Activated CD4-positive, CD25-positive, alpha-beta regulatory T cell treated with anti-CD3 and anti-CD28 coated beads, Interleukin-2, amount 50 U/mL, for 16 hours (primary cell): Measurements from ENCODE around the gene JUP.
A peak's percentile ranks its signal among the peaks of the same experiment; 100 is the strongest.
"Not testable (repeated sequence)": the region's sequence is repeated elsewhere in the genome, so short reads cannot be mapped to it uniquely, and the experiment has no call there.

Experiments used
- DNase-seq: peaks from one replicate; pipeline ENCODE4 v3.0.0-alpha.2; 2020; ENCODE audit warnings: low read depth, low spot score

Gene JUP

DNA sequence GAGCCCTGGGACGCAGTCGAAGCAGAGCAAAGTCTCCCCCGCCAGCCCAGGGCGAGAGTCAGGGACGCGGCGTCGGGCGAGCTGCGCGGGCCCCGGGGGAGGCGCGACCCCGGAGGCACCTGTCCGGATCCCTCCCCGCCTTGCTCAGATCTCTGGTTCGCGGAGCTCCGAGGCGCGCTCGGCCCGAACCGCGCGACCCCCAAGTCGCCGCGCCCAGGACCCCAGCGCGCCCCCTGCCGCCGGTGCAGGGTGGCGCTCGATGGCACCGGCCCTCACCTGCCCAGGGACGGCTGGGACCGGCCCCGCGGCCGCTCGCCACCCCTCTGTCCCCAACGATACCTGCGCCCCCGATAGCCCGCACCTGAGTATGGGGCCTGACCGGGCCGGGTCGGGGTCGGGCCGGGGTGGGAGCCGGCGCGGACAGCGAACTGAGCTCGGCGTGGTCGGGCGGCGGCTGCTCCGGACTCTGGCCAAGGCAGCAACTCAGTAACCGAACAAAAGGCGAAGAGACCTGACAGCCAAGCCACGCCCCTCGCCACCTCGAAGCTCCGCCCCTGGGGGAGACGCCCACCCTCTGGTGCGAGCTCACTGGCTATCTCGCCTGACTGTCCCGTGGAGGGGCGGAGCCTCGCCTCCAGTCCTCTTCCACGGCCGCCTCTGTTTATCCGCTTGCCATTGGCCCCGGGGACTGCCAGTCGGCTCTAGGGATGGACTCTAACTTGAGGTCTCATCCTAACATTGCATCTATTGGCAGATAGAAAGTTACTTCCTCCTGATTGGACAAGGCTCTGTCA is at the start of gene JUP:
Gene JUP, minus strand, starts transcription at position 485 of the 794 bp plus-strand sequence. CDS start 14,857 bp downstream, outside the sequence.
- DNase-seq = peak; percentile 63

DNA sequence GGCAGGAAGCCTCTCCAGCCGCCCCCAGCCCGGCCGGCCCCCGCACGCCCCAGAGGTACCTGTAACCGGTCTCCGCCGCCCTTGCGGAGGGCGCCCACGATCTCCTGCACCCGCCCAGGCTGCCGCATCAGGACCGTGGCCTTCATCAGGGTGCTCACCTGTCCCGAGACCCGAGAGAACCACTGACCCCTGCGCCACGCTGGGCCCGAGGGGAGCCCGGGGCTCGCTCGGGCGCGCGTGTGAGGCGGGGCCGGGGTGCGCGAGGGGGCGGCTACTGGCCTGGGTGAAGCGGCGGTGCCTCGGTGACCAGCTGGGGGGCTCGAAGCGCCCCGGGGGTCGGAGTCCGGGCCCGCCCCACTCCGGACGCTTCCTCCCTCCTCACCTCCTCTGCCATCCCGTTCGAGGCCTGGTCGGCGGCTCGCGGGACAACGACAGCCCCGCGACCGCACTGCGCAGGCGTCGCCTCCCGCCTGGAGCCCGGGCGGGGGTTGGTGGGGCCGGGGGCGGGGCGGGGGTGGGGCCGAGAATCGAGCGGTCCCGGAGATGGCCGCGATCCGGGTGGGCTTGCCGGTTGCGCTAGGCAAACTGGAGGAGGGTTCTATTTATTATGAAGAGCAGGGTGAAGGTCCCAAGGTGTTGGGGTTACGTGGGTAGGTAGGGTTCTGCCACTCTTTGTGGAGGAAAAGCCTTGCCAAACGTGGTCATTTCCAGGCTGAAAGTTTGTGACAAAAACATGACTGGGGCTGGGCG is 49.5 kb upstream of the JUP start, which contains the start of gene NT5C3B:
Gene NT5C3B, minus strand, starts transcription at position 433 of the 750 bp plus-strand sequence. Its CDS starts 39 bp downstream, at position 394.
- DNase-seq = peak; percentile 21

DNA sequence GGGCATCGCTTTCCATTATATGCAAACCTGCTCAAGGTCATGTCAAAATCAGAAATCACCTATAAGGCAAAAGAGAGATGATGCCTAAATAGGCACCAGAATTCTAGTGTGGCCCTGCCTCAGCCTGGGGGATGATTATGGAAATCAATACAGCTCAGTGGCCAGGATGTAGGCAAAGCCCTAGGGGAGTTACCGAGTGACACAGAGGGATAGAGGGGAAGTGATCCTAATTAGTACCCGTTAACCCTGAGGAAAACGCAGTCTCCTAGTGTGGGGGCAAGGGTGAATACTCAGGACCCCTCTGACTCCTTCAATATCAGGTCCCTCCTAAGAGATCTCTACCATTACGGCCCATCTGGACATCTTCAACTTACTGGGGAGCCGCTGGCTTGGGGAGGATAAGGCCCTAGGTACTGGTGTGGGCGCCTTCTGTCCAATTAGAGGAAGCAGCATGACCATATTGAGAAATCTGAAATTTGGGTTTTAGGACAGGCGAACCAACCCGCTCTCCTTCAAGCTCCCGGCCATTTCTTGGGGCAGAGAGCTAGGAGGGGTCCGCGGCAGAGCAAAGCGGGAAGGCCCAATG is 48.8 kb upstream of the JUP start:
- no peak for DNase-seq

DNA sequence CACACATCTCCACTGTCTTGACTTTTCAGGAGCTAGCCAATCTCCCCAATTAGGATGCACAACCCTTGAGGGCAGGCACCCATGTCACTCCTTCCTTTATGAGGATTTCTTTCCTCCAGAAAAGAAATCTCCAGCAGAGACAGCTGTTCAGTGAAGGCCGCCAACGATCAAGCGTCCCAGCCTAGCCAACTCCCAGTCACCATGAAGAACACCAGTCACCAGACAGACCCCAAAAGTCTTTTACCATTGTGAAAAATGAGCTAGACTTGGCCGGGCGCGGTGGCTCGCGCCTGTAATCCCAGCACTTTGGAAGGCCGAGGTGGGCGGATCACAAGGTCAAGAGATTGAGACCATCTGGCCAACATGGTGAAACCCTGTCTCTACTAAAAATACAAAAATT is 43.5 kb upstream of the JUP start:
- not testable (repeated sequence) for DNase-seq

DNA sequence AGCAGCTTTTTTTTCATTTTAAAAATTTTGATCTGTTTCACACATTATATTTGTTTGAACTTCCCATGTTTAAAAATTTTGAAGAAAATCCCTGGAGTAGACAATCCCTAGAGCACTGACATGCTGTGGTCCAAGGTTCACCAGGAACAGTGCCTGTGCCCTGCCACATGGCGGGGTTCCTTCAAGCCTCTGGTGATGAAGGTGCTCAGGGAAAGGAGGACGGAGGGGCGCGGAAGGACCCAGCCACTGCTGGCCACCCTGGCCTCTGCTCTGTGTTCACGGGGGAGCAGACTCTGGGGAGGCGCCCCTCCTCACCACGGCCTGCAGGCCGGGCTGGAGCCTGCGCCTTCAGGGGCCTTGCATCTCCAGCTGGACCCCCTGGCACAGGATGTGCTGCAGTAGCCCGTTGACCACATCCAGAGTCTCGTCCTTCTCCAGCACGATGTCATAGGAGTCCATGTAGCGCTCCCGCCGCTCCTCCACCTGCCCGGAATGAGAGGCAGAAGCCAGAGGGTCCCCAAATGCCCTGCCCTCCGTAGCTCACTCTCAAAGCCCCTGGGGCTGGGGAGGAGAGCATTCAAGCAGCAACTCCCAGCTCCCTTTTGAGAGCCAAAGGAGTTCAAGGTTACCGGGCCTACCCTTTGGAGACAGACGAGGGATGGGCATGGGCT is 38.8 kb upstream of the JUP start:
- DNase-seq = no peak

DNA sequence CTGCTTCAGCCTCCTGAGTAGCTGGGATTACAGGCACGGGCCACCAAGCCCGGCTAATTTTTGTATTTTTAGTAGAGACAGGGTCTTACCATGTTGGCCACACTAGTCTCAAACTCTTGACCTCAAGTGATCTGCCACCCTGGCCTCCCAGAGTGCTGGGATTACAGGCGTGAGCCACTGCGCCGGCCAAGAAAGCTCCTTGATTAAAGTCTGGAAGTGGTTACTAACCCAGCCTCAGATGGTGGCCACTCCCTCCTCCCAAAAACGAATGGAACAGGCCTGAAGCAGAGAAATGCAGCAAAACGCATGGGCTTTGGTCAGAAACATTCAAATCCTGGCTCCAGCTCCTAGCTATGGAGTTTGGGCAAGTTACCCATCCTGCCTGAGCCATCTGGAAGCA is 37.6 kb upstream of the JUP start:
- DNase-seq = no peak

DNA sequence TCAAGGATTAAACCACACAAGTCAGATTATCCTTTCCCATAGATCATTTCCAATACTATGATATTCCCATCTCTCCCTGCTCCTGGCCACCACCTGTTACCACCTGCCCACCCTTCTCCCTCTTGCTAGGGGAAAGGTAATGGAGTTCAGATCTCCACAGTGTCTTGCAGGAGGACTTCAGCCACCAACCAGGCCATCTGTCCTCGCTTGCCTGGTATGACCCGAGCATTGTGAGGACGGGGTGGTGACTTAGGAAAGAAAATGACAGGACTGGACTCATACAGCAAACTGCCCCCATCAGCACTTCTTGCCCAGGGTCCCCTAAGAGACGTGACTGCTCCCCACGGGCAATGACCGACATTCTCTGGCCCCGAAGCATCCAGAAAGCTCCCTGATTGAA is 37.1 kb upstream of the JUP start:
- no peak for DNase-seq

DNA sequence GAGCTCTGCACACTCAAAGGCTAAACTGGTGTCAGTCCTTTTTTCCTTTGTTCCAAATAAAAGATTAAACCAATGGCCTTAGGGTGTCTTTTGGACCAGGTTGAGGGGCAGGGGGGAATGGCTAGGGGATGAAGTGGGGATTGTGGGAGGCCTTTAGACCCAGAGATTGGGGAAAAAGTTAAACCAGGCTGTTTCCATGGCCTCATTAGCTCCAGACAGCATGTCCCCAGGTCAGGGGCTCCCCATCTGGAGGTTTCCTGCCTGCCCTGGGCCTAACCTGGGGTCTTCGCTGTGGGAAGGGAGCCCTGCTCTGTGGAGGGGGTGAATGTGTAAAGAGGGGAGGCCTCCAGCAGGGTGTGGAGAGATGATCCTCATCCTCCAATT is 36.6 kb upstream of the JUP start:
- no peak for DNase-seq

DNA sequence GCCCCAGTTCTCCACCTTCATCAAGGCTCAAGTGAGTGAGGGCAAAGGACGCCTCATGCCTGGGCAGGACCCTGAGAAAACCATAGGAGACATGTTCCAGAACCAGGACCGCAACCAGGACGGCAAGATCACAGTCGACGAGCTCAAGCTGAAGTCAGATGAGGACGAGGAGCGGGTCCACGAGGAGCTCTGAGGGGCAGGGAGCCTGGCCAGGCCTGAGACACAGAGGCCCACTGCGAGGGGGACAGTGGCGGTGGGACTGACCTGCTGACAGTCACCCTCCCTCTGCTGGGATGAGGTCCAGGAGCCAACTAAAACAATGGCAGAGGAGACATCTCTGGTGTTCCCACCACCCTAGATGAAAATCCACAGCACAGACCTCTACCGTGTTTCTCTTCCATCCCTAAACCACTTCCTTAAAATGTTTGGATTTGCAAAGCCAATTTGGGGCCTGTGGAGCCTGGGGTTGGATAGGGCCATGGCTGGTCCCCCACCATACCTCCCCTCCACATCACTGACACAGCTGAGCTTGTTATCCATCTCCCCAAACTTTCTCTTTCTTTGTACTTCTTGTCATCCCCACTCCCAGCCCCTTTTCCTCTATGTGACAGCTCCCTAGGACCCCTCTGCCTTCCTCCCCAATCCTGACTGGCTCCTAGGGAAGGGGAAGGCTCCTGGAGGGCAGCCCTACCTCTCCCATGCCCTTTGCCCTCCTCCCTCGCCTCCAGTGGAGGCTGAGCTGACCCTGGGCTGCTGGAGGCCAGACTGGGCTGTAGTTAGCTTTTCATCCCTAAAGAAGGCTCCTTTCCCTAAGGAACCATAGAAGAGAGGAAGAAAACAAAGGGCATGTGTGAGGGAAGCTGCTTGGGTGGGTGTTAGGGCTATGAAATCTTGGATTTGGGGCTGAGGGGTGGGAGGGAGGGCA is 36.0 kb upstream of the JUP start:
- no peak for DNase-seq

DNA sequence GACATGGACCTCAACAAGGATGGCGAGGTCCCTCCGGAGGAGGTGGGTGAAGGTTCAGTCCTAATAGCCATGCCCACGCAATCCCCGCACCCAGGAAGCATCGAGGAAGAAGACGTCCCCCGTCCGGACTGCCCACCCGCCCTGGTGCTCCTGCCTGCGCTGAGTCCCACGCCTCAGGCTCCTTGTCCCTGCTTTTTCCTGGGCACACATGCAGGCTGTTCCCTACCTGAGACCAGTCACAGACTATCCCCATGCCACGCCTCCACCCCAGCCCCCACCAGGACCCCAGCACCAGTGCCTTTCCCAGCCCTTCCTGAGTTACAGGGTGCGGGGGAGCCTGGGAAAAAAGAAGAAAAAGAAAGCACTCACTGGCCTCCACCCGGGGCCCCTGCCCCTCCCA is 35.3 kb upstream of the JUP start:
- DNase-seq = no peak

DNA sequence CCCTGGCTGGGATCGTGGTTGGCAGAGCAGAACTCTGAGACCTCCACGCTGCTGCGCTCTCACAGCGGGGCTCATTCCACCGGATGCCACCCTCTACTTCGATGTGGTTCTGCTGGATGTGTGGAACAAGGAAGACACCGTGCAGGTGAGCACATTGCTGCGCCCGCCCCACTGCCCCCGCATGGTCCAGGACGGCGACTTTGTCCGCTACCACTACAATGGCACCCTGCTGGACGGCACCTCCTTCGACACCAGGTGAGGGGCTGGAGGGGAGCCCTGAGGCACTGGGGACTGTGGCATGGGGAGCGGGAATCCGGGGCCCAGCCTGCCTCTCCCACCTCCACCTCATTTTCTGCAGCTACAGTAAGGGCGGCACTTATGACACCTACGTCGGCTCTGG is 31.5 kb upstream of the JUP start:
- no peak for DNase-seq

DNA sequence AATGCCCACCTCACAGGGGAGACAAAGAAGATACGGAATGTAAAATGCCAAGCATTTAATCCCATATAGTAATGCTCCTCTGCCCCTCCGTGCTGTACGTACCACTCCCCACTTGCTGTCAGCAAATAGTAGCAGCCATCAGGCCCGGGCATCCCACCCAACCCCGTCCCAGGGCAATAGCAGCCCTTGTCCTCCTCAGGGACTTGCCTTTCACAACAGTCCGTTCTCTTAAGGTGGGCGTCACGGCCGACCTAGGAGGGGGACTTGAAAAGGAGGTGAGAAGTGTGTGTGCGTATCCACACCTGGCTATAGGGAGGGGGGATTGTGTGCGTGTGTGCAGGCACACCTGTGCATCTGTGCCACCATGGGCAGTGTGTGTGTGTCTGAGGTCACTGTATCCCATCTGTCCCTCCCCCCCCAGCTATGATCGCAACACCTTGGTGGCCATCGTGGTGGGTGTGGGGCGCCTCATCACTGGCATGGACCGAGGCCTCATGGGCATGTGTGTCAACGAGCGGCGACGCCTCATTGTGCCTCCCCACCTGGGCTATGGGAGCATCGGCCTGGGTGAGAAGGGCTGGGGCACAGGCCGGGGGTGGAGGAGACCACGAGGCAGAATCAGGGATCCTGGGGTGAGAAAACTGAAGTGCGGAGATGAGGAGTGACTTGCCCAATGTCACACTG is 30.3 kb upstream of the JUP start:
- DNase-seq = no peak

DNA sequence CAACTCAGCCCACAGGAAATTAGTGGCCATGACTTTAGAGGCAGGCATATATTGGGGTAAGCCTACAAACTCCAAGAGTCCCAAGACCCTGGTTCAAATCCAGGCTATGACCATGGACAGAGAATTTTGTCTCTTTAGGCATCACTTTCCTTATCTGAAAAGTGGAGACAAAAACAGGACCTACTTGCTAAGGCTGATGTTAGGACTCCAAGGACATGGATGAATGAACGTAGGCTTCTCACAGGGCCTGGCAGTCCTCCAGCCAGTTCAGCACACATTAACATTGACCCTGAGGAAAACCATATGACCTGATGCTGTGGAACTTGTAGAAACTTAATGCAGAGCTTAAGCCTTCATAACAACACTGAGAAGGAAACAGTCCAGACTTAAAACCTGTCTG is 27.7 kb upstream of the JUP start:
- no peak for DNase-seq

DNA sequence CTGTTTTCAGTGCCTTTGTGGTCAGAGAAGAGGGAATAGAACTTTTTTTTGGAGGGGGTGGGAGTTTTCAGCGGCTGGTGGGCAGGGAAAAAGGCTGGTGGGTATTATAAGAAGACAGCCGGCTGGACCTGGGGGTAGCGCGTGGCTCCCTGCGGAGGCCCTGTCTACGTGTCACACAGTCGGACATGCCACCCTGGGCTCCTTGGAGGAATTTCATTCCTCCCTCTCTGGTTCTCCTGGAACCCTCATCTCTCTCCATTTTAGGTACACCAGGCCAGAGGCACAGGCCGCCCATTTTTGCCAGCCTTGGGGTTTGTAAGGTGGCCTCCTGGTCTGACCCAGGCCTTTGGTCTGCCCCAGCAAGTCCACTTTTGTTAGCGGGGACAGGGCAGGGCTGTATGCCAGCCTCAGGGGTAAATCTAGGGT is 27.2 kb upstream of the JUP start:
- no peak for DNase-seq

DNA sequence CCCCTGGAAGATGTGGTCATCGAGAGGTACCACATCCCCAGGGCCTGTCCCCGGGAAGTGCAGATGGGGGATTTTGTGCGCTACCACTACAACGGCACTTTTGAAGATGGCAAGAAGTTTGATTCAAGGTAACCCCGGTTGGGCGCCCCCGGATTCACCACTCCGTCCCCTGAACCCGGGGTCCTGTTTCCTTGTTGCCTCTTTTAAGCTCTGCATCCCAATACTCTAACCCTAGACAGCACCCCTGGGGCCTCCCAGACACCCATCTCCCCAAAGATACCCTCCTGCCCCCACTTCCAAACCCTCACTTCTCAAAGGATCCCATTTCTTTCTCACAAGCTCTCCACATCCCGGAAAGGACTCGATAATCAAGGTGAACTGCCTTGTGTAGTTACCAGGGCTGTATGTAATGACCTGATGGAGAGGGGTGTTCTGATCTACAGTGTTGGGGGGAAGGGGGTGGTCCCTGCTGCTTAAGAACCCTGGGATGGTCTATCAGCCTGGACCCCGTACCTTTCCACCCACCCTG is 26.7 kb upstream of the JUP start:
- DNase-seq = no peak

DNA sequence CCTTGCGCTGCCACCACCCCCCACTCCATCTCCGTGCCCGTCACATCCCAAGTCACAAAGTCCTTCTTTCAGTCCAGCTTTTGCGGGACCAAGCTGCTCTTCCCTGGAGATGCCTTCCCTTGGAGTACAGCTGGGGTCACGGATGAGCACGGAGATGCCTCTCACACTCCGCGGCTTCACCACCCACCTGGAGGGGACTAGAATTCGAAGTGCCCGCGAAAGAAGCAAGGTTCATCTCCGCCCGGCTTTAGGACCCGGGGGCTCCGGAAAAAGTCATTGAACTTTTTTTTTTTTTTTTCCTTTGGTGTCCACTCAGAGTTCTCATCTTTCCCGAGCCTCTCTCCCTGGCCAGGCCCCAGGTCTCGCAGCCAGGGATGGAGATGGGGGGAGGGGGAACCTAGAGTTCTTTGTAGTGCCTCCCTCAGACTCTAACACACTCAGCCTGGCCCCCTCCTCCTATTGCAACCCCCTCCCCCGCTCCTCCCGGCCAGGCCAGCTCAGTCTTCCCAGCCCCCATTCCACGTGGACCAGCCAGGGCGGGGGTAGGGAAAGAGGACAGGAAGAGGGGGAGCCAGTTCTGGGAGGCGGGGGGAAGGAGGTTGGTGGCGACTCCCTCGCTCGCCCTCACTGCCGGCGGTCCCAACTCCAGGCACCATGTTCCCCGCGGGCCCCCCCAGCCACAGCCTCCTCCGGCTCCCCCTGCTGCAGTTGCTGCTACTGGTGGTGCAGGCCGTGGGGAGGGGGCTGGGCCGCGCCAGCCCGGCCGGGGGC is 26.1 kb upstream of the JUP start, which contains the start of gene FKBP10:
Gene FKBP10, plus strand, starts transcription at position 624 of the 771 bp plus-strand sequence. Its CDS starts 31 bp downstream, at position 655.
- DNase-seq = no peak

DNA sequence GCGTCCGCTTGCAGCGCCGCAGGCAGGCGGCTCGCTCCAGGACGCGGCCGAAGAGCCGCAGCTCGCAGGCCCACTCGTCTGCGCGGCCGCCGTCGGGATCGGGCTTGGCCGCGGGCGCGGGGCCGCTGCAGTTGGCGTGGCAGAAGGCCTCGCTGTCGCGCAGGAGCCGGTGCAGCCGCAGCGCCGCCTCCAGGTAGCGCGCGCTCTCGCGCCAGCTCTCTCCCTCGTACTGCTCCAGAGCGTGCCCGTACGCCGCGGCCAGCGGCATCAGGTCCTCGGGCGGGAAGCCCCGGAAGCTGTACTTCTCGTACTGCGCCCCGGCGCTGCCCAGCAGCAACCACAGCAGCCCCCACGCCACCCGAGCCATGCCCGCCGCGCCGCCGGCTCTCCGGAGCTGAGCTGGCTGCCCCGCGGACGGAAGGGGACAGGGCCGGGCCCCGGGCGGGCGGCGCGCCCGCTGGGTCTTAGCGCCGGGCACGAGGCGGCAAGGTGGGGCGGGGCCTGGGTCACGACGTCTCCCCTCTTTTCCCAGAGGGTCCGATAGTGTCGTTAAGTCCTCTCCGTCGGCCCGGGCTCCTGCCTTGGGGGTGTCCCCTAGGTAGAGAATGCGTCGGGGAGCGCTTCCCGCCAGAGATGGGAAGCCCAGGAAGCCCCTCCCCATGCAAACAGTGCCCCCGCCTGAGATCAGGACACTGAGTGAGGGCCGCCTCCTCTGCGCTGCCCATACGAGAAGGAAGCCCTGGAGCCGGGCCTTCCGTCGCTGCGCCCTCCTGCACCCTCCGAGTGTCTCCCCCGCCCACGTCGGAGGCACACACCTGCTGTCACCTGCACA is 25.3 kb upstream of the JUP start, which contains the start of gene P3H4:
Gene P3H4, minus strand, starts transcription at position 401 of the 832 bp plus-strand sequence. Its CDS starts 34 bp downstream, at position 367.
- DNase-seq = peak; percentile 33
